ENCODE data around the gene DDX47. TPM values are rescaled to one million over a fixed set of nuclear protein-coding genes. Genes with fewer than 3 reads are reported as not detected.
A peak's percentile ranks its signal among the peaks of the same experiment; 100 is the strongest.
"Not testable (repeated sequence)": the region's sequence is repeated elsewhere in the genome, so short reads cannot be mapped to it uniquely, and the experiment has no call there.

Gene DDX47
- total RNA-seq, 1 experiment from 2014 or later: 69.2 TPM

DNA sequence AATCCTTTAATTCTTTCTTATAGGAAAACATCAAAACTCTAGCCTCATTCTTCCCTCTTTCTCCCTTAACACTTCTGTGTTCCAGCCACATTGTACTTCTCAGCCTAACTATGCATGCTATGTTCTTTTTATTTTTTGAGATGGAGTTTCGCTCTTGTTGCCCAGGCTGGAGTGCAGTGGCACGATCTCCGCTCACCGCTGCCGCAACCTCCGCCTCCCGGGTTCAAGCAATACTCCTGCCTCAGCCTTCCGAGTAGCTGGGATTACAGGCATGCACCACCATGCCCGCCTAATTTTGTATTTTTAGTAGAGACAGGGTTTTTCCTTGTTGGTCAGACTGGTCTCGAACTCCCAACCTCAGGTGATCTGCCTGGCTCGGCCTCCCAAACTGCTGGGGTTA is 7.2 kb downstream of the DDX47 start:
- DNase-seq (ENCODE audit: low read depth): not testable (repeated sequence)

DNA sequence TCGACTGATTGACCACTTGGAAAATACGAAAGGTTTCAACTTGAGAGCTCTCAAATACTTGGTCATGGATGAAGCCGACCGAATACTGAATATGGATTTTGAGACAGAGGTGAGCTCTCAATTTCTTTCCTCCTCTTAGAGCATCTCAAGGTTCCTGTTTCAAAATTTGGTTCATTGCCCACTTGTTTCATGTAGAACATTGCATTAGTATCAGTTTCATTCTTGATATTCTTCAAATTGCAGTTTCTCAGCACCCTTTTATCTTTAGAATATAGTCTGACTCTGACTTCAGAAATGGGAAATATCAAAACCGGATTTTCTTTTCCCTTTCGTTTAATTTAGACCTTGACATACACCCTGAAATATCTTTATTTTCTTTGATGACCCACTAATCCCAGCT is 8.8 kb downstream of the DDX47 start:
- no peak for DNase-seq (ENCODE audit: low read depth)

DNA sequence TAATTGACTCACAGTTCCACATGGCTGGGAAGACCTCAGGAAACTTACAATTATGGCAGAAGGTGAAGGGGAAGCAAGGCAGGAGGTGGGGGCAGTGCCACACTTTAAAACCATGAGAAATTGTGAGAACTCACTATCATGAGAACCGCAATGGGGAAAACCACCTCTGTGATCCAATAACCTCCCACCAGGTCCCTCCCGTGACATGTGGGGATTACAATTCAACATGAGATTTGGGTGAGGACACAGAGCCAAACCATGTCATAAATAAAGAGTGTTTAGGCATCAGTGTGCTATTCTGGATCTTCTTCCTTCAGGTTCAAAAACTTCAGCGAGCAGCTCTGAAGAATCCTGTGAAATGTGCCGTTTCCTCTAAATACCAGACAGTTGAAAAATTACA is 9.7 kb downstream of the DDX47 start:
- no peak for DNase-seq (ENCODE audit: low read depth)

DNA sequence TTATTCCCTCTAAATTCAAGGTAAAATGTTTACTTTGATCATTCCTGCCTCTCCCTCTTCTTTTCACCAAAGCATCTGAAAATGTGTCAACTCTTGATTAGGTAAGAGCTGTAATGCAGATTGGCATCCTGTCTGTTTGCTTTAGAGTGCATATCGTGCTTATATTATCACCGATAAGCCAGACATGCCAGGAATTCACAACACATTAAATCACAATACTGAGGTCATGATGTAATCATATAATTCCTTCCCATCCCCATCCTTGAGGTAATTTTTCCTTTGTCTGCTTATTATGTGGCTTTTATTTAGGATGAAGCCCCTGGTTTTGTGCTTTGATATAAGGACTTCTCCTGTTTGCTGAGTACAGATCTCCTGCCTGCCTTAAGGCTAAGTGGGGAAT is 10.2 kb downstream of the DDX47 start:
- DNase-seq (ENCODE audit: low read depth): no peak

DNA sequence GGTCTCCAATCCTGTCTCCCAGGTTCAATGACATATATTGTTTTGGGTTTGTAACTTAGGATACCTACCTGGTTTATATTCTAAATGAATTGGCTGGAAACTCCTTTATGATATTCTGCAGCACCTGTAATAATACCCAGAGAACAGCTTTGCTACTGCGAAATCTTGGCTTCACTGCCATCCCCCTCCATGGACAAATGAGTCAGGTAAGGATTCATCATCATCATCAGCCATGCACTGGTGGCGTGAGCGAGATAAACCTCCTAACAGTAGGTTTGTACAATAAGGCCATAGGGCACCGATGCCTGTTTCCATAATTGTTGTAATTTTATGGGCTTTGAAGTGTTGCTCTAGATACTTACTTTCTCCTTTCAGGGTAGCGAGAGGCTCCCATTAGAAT is 10.7 kb downstream of the DDX47 start:
- DNase-seq (ENCODE audit: low read depth): no peak

DNA sequence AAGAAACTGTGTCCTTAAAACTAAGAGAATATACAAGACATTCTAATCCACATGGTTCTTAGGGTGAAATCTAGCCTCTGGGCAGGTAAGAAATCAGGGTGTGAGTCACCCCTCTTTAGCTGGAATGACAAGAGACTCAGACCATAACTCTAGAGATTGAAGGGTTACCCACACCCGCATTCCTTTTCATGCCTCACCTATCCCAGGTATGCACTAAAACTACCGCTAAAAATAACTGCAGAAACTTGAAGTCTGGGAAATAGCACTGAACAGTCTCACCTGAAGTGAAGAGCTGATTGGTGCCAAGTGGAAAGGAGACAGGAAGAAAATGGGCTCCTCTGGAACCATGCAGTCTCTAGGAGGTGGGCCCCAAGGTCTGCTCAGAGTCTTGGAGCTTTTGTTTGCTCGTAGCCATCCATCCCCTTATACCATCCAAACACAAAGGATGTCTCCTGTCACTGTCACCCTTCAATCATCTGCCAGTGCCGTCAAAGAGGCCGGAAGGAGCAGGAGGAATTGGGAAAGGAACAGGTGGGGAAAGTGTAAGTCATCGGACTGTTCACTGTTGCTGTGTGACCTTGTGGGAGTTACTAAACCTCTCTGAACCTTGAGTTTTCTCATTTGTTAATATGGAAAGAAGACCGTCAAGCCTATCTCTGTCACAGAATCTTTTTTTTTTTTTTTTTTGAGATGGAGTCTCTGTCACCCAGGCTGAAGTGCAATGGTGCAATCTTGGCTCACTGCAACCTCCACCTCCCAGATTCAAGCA is 22.4 kb downstream of the DDX47 start:
- DNase-seq (ENCODE audit: low read depth): no peak

DNA sequence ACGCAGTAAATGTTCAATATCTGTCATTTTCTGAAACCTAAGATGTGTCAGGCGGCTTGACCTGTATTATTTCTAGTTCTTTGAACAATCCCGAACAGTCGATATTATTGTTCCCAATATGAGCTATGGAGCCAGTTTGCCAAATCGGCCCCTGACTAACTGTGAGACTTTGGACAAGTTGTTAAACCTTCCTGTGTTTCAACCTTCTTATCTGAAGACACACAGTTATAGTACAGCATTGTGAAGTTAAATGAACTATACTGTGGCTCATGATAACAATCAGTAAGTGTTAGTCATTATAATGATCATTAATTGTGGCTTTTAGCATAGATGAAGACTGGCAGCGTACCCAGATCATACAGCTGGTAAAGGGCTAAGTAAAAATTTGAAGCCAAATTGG is 23.4 kb downstream of the DDX47 start:
- DNase-seq (ENCODE audit: low read depth): no peak

DNA sequence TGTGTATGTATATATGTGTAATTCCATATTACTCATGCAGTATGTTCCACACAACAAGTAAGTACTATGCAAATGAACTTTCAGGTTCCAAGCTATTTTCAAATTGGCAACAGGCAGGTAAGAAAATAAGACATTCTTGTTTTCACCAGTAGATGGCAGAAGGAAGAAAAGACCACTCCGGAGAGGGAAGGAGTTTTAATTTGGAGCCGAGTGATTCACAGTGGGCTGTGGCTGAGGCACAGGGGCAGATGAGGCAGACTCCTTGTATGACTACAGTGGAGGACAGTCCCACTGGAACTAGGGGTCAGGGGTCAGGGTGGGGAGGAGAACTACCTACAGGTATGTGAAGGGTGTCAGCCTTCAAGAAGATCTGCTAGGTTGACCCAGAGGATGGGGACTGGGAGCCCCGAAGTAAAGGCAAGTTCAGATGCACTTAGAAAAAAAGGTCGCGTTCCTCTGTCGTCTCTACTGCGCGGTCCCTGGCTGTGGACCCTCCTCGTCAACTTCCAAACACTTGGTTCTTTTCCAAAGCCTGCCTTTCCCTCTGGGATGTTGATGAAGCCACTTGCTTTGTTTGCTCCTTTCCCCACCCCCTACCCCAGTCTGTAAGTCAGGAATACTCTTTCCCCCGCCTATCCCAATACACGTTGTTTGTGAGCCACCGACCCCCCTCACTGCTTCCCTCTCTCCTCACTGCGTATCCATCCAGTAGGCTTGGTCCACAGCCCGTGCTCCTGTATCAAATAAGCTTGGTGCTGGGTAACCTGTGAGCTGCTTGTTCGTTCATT is 24.1 kb downstream of the DDX47 start:
- peak; percentile 77 for DNase-seq (ENCODE audit: low read depth)

DNA sequence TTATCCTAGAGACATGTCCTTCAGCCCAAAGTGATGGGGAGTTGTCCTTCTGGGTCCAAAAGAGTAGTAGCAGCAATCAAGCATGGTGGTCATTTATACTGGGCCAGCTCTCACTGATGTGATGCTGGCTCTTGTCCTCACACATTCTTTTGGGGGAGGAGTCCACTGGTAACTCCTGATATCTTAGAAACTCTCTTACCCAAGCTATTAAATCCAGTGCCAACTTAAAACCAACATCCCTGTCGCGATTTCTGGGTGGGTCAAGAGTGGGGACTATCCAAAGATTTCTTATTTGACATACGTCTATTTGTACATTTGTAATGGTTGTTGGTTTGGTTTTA is 24.6 kb downstream of the DDX47 start:
- no peak for DNase-seq (ENCODE audit: low read depth)

DNA sequence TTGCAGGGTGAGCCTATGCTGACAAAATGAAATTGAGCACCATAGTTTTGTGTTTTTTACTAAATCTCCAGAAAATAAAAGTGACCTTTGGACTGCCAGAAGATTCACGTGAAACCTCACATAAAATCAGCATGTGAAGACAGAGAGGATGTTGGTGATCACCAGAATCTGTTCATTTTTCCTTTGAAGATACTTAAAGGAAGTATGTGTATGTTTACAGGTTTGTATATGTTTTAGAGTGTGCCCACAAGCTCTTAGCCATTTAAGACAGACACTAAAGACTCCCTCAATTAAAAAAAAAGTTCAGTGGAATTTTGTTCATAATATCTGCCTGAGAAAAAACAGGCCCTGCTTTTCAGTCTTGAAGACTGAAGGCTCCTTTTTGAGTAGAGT is 25.9 kb downstream of the DDX47 start:
- no peak for DNase-seq (ENCODE audit: low read depth)

DNA sequence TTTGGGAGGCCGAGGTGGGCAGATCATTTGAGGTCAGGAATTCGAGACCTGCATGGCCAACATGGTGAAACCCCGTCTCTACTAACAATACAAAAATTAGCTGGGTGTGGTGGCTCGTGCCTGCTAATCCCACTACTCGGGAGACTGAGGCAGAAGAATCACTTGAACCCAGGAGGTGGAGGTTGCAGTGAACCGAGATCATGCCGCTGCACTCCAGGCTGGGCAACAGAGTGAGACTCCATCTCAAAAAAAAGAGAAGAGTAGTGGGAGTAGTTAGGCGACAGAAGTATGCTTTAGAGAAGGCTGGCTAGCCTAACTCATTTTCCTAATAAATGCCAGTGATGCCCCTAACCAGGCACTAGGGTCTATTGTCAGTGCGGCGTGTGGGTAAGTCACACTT is 26.3 kb downstream of the DDX47 start:
- not testable (repeated sequence) for DNase-seq (ENCODE audit: low read depth)

DNA sequence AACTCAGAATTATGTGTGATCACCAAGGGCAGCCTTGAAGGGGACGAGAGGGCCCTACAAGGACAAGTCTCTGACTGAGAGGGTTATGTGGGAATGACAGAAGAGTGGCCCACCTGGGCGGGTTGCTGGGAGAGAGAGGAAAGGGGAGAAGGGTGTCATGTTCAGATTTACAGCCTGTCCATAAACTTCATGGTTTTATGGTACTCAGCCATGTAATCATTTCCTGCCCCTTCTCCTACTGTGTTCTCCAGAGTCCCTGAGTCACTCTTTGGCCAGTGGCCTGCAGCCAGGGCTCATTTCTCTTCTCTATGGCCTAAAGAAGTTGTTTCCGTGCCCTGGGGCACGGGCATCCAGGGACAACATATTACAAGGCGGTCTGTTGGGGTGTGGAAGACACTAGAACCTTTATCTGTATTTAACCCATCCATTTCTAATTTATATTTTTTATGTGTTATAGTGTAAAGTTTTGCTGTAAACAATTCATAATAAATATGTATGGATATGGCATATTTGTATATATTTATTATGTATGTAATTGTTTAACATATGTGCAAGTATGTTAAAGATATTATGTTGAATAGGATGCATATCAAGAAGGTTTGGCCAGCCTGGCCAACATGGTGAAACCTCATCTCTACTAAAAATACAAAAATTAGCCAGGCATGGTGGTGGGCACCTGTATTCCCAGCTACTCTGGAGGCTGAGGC is 26.9 kb downstream of the DDX47 start:
- DNase-seq (ENCODE audit: low read depth): peak; percentile 83

DNA sequence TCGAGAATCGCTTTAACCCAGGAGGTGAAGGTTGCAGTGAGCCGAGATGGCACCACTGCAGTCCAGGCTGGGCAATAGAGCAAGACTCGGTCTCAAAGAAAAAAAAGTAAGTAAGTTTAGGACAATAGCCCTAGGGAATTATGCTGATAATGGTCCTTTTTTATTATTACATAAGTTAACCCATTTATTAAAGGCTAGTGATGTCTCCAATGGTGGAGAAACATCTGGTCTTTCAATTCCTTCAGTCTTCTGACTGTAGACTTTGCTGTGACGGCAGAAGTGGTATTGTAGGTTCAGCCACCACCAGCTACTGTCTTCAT is 27.4 kb downstream of the DDX47 start:
- no peak for DNase-seq (ENCODE audit: low read depth)

DNA sequence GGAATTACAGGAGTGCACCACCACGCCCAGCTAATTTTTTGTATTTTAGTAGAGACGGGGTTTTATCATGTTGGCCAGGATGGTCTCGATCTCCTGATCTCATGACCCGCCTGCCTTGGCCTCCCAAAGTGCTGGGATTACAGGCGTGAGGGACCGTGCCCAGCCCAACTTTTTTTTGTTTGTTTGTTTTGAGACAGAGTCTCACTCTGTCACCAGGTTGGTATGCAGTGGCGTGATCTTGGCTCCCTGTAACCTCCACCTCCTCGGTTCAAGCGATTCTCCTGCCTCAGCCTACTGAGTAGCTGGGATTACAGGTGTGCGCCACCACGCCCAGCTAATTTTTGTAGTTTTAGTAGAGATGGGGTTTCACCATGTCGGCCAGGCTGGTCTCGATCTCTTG is 28.3 kb downstream of the DDX47 start:
- DNase-seq (ENCODE audit: low read depth): not testable (repeated sequence)

DNA sequence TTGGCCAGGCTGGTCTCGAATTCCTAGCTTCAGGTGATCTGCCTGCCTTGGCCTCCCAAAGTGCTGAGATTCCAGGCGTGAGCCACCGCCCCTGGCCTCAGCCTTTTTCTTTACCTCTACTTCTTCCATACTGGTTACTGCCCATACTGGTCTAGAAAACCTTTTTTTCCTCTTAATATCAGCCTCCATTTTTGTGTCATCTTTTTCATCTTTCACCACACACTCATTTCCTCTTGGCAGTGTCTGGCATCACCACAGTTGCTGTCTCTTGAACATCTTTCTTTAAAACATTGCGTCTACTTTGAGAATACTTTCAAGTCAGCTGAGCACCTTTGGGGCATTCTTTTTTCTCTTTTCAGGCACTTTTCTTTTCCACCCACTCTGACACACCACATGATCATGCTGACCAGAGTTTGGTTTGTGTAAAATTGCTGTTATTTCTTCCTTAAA is 32.7 kb downstream of the DDX47 start:
- DNase-seq (ENCODE audit: low read depth): no peak

DNA sequence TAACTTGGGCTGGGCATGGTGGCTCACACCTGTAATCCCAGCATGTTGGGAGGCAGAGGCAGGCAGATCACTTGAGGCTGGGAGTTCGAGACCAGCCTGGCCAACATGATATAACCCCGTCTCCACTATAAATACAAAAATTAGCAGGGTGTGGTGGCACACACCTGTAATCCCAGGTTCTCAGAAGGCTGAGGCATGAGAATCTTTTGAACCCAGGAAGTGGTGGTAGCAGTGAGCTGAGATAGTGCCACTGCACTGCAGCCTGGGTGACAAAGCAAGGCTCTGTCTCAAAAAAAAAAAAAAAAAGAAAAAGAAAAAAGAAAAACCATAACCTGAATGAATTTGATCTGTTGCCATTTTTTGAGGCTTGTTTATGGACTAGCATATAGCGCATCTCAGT is 33.6 kb downstream of the DDX47 start:
- not testable (repeated sequence) for DNase-seq (ENCODE audit: low read depth)

DNA sequence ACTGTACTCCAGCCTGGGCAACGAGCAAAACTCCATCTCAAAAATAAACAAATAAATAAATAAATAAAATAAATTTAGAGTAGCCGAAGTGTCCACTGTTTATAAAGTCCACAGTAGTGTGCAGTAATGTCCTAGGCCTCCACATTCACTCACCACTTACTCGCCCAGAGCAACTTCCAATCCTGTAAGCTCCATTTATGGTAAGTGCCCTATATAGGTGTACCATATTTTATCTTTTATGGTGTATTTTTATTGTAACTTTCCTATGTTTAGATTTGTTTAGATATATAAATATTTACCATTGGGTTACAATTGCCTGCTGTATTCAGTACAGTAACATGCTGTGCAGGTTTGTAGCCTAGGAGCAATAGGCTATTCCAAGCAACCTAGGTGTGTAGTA is 40.3 kb downstream of the DDX47 start:
- no peak for DNase-seq (ENCODE audit: low read depth)

DNA sequence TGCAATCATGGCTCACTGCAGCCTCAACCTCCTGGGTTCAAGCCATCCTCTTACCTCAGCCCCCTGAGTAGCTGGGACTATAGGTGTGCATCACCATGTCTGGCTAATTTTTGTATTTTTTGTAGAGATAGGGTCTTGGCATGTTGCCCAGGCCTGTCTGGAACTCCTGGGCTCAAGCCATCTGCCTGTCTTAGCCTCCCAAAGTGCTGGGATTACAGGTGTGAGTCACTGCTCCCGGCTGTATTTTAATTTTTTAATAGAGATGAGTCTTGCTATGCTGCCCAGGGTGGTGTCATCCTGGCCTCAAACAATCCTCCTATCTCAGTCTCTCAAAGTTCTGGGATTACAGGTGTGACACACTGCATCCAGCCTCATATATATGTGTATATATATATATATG is 46.5 kb downstream of the DDX47 start:
- DNase-seq (ENCODE audit: low read depth): peak; percentile 22

DNA sequence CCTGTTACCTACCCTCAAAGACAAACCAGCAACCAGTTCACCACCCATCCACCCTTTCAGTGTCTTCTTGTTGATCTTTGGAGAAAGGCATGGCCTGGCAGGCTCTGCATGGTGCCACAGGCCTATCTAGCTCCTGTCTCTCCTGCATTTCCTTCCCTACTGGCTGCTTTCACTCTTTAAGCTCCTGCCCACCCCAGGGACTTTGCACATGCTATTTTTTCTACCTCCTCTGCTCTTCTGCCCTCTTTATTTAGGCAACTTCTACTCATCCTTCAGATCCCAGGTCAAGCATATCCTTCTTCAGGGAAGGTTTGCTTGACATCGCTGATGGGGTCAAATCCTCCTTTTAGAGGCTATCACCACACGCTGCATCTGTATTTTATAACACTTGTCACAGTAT is 51.1 kb downstream of the DDX47 start:
- no peak for DNase-seq (ENCODE audit: low read depth)

DNA sequence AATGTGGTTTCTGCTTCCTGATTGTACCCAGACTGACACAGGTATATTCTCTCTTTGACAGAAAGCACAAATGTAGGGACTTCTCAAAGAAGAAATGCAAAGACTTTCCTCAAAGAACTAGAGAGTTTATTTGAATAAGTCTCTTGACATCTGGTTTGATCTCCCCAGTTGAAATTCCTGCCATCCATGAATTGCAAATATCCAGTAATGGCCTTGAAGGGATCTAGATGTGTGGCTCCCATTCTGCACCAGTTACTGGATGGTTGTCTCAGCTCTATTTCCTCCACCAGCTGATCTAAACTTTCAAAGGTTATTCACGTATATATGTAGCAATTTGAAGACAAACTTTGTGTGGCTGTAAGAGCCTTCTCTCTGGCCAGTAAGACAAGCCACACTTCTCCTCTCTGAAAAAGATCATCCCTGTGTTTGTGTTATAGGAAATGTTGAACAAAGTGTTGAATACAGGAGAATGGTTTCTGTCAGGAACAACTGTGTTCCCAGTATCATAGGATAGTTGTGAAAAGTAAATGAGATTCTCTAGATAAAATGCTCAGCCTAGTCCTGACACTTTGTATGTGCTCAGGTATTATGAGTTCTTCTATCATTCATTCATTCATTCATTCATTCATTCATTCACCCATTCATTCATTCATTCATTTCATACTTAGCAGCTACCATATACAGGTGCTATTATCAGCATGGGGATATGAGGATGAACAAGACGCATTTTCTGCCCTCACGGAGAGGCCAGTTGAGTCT is 55.5 kb downstream of the DDX47 start:
- no peak for DNase-seq (ENCODE audit: low read depth)

DNA sequence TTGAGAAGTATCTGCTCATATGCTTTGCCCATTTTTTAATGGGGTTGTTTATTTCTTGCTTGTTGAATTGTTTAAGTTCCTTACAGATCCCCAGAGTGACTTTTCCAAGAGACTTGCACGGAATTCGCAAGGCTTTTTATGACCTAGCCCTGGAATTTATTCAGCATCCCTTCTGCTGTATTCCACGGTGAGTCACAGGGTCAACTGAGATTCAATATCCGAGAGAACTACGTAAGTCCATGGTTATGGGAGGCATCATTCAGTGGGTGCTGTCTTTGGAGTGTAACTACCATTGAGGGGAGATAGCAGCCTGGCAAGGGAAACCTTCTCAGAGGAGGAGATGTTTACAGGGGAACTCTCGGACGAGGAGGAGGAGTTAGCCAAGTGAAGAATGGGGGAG is 57.3 kb downstream of the DDX47 start:
- DNase-seq (ENCODE audit: low read depth): peak; percentile 90

DNA sequence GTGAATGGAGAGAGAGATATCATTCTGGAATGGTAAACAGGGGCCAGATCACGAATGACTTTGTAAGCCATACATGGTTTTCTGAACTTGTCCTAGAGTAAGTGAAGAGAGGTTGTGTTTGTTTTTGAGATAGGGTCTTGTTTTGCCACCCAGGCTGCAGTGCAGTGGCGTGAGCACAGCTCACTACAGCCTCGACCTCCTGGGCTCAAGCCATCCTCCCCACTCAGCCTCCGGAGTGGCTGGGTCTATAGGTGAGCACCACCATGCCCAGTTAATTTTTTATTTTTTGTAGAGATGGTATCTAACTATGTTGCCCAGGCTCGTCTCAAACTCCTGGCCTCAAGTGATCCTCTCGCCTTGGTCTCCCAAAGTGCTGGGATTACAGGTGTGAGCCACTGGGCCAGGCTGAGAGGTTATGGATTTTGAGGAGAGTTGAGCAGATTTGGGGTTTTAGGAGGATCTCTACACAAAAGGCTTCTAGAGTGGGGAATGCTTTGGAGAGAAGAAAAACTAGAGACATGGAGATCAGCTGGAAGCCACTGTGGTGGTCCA is 58.5 kb downstream of the DDX47 start:
- no peak for DNase-seq (ENCODE audit: low read depth)

Data from LHCN-M2 (cell line).